ENCODE measurements around the gene PRKCB. TPM values are rescaled to one million over a fixed set of nuclear protein-coding genes. Genes with fewer than 3 reads are reported as not detected.

The PRKCB gene
- total and polyA plus RNA-seq, 2 experiments from 2014 or later: 3.7 to 16.4 TPM

- TF ChIP-seq ZNF462 (CRISPR knock-in tag; IDR thresholded peaks at IDR 0.05) (no peak), ZNF114 (CRISPR knock-in tag; IDR thresholded peaks at IDR 0.05) (no peak), NANOG (IDR thresholded peaks at IDR 0.05; ENCODE audit: borderline replicate concordance) (no peak), CREB1 (CRISPR knock-in tag; IDR thresholded peaks at IDR 0.05; ENCODE audit: low read depth) (no peak), STAT1 (IDR thresholded peaks at IDR 0.05; ENCODE audit: unreplicated experiment) (no peak), EZH2phosphoT487 (IDR thresholded peaks at IDR 0.05; ENCODE audit: unreplicated experiment) (no peak), JUNB (IDR thresholded peaks at IDR 0.05; ENCODE audit: unreplicated experiment) (no peak), POLR2AphosphoS5 (IDR thresholded peaks at IDR 0.05; ENCODE audit: low read depth) (no peak), EZH2 (IDR thresholded peaks at IDR 0.05; ENCODE audit: low read depth, unreplicated experiment) (no peak), ZNF331 (CRISPR knock-in tag; IDR thresholded peaks at IDR 0.05; ENCODE audit: low read depth) (no peak)
- TF ChIP-seq, protein P1, sequence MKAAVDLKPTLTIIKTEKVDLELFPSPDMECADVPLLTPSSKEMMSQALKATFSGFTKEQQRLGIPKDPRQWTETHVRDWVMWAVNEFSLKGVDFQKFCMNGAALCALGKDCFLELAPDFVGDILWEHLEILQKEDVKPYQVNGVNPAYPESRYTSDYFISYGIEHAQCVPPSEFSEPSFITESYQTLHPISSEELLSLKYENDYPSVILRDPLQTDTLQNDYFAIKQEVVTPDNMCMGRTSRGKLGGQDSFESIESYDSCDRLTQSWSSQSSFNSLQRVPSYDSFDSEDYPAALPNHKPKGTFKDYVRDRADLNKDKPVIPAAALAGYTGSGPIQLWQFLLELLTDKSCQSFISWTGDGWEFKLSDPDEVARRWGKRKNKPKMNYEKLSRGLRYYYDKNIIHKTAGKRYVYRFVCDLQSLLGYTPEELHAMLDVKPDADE (IDR thresholded peaks at IDR 0.05): no peak
- TF ChIP-seq, protein P2, sequence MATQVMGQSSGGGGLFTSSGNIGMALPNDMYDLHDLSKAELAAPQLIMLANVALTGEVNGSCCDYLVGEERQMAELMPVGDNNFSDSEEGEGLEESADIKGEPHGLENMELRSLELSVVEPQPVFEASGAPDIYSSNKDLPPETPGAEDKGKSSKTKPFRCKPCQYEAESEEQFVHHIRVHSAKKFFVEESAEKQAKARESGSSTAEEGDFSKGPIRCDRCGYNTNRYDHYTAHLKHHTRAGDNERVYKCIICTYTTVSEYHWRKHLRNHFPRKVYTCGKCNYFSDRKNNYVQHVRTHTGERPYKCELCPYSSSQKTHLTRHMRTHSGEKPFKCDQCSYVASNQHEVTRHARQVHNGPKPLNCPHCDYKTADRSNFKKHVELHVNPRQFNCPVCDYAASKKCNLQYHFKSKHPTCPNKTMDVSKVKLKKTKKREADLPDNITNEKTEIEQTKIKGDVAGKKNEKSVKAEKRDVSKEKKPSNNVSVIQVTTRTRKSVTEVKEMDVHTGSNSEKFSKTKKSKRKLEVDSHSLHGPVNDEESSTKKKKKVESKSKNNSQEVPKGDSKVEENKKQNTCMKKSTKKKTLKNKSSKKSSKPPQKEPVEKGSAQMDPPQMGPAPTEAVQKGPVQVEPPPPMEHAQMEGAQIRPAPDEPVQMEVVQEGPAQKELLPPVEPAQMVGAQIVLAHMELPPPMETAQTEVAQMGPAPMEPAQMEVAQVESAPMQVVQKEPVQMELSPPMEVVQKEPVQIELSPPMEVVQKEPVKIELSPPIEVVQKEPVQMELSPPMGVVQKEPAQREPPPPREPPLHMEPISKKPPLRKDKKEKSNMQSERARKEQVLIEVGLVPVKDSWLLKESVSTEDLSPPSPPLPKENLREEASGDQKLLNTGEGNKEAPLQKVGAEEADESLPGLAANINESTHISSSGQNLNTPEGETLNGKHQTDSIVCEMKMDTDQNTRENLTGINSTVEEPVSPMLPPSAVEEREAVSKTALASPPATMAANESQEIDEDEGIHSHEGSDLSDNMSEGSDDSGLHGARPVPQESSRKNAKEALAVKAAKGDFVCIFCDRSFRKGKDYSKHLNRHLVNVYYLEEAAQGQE (IDR thresholded peaks at IDR 0.05; ENCODE audit: unreplicated experiment): no peak
These were observed 2.8 kb downstream of the PRKCB start (continued) for GRCh38 chr16:23838485-23839142.
